Activated CD8-positive, alpha-beta memory T cell treated with anti-CD3 and anti-CD28 coated beads, Interleukin-2, amount 50 U/mL, for 1 hour (primary cell): ENCODE results near the gene PCID2.

ENCODE experiments used
- DNase-seq: peaks from one replicate; pipeline ENCODE4 v3.0.0-alpha.2; 2020; ENCODE audit errors: extremely low read depth

PCID2 gene

DNA sequence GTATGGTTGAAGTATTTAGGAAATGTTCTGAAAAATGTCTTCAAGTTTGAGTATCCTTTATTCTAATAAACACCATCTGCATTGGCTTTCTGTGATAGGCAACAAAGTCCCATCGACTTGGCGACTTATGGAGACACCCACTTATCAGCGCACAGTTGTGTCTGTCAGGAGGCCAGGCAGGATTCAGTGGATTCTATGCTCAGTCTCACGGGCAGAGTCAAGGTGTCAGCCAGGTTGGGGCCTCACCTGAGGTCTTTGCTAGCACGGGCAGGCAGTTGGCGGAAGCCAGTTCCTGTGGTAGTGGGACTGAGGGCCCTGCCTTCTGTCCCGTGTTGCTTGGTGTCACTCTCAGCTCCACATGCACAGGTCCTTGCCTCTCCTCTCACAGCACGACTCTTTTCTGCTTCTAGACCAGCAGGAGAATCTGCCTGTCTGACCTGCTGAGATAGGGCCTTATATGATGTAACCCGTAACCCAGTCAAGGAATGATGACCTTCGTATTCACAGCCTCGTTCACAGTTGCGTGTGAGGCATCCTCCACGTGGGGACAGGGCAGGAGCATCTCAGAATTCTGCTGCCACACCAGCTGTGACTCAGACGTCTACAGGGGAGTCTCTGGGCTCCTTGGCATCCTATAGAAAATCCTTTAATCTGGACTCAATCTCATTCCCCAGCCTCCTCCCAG is 10.9 kb upstream of the PCID2 start:
- no peak for DNase-seq

GRCh38 chr13:113218586-113218985 is 10.1 kb upstream of the PCID2 start:
- DNase-seq = no peak

DNA sequence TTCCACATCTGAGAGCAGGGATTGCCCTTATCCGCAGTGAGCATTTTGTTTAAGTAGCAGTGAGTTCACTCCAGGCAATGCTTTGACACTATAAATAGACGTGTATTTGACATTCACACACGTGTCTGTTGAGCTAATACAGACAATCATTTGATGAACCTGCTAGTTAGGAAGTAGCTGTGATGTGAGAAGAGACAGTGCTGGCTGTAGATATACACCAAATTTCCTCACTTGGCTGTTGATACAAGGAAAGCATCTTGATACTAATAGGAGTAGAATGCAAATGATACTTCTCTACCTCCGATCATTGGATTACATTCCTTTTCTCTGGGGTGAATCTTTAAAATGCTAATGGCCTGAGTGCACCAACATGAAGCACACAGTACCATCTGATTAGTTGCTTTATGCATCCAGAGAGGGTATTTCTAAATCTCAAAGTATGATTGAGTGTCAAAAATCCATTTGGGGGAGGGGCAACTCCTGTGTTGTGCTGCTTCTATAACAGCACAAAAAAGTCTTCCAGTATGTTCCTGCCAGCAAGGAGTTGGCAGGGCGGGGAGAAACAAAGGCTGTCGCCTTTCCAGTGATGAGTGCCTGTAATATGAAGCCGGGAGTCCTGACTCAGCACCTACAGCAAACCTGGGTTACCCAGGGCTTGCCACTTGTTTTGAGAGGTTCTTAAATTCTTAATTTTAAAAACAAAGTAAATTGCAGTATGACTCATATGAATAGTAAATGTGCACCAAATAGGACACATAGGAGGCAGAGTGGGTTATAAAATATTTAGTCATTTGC is 8.0 kb upstream of the PCID2 start:
- no peak for DNase-seq

GRCh38 chr13:113211774-113212173 is 3.3 kb upstream of the PCID2 start:
- DNase-seq = no peak

DNA sequence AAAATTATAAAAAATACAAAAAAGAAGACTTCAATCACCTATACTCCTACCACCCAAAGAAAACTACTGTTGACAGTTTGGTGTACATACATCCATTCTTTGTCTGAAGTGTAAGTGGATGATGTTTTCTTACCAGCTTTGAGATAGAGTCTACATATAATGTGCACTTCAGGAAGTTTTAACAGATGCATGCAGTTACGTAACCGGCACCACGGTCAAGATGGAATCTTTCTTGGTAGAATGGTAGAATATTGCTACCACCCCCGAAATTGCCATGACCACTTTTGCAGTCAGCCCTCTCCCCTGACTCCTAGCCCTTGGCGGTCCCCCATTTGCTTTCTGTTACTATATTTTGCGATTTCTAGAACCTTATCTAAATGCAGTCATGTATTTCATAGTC is 2.4 kb upstream of the PCID2 start:
- no peak for DNase-seq

GRCh38 chr13:113209759-113210421 is 1.4 kb upstream of the PCID2 start:
- DNase-seq = peak; percentile 36

- DNase-seq = peak; percentile 40
Measured at GRCh38 chr13:113209336-113209758, 878 bp upstream of the PCID2 start, which contains the start of gene CUL4A. TSS of gene CUL4A (plus strand) at chr13:113209613. CDS start at chr13:113209628, 15 bp downstream.

GRCh38 chr13:113207890-113208420 is 514 bp downstream of the PCID2 start:
- no peak for DNase-seq

- DNase-seq = no peak
Measured at GRCh38 chr13:113207460-113207859, 1.0 kb downstream of the PCID2 start.

GRCh38 chr13:113205428-113205931 is 3.0 kb downstream of the PCID2 start:
- DNase-seq = no peak

GRCh38 chr13:113204378-113204734 is 4.1 kb downstream of the PCID2 start:
- no peak for DNase-seq

DNA sequence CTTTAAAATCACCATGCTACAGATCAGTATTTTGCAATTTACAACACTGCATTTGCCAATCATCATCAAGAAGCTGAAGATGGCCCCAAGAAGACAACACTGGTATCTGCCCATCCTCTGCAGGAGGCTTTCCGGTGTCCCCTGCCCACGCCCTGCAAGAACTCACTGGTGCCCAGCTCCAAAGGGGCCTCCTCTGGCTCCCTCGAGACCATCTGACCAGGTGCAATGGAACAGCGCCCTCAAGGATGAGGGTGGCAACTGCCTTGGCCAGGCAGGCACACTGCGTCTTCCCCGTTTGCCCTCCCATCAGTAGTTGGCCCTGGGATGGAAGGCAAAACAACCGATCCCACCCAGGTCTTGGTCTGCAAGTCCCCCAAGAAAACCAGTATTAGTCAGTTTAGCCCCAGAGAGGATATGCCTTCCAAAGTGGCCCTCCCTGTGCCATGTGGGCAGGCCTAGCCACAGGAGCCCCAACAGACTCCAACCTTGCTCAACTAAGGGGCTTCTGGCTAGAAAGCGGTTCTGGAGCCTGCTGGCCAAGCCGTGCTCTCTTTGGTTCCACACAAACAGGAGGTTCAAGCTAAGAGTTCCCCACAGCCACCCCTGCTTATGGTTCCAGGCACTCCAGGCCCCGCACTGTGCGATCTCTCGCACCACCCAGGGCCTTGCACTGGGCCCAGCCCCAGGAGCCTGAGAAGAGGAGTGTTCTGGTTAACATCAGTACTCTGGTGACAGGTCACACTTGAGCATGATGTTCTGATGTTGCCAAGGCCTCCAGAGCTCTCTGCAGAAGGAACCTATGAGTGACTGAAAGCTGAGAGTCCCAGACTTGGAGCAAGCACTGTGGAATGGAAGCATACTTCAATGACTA is 4.7 kb downstream of the PCID2 start:
- DNase-seq = no peak

- DNase-seq = no peak
Measured at GRCh38 chr13:113202912-113203311, 5.6 kb downstream of the PCID2 start.

DNA sequence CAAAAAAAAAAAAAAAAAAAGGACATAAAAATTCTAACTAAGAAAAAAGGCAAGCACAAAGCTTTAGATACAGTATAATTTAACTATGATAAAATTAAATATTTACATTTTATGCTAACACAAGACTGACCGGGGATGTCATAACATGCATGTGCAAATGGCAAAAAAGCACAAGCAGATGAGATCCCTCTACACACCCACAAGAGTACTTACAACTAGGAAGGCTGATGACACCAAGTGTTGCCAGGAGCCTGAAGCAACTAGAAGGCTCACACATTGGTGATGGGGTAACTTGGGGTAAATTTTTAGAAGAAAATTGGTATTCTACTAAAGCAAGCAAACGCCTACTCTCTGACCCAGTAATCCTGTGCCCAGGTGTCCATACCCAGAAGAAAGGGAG is 6.7 kb downstream of the PCID2 start:
- DNase-seq = no peak

GRCh38 chr13:113196970-113197737 is 11.3 kb downstream of the PCID2 start:
- no peak for DNase-seq

DNA sequence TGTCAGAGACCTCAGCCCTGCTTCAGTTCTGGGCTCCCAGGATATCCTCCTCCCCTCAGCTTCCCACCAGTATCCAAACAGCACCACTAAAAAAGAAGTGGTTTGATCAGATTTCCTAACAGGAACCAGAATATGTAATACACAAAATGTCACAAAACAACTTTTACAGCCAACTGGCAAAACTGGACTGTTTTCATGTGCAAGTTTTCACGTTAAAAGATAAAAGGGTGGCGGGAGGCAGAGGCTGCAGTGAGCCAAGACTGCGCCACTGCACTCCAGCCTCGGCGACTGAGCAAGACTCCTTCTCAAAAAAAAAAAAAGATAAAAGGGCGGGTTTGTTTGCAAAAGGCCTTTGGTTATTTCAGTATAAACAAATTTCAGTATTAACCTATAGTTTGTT is 13.1 kb downstream of the PCID2 start:
- no peak for DNase-seq

DNA sequence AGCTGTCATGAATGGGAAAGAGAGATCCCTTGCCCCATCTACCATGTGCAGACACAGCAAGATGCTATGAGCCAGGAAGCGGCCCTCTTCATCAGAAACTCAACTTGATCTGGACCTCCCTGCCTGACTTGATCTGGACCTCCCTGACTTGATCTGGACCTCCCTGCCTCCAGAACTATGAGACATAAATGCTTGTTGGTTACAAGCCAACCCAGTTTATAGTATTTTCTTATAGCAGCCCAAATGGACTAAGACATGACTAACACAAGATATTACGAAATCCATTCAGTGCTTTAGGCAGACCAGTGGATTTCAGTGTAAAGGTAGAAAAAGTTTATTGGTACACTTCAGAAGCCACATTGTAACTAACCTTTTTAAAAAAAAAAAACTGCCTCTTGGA is 15.6 kb downstream of the PCID2 start:
- DNase-seq = no peak

DNA sequence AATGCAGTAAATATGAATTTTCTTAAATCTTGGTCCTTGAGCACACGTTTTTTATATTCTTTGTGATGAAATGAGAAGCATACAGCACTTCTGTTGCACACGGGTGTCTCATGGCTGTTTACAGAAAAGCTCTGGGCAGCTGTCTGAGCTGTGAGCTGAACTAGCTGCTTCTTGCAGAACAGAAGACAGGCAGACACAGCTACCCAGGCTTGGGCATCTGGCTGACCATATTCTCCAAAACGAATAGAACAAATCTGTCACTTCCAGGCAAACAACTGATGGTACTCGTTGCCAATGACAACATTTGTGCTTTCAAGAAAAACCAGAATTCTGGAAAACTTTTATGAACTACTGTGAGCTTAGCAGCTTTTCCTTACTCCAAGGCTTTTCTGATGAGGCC is 16.2 kb downstream of the PCID2 start:
- DNase-seq = no peak

DNA sequence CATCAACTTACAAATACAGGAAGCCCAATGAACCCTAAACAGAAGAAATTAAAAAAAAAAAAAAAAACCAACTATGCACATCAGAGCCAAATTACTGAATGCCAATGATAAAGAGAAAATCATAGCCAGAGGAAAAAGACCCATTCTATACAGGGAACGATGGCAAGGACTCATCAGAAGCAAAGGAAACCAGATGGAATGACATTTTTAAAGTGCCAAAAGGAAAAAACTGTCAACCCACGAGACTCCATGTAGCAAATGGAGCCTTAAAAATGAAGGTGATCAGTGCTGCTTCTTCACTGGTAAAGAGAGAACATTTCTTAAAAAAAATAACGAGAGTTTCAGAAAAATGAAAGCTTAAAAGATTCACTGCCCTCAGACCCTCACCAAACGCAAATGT is 18.3 kb downstream of the PCID2 start:
- no peak for DNase-seq

DNA sequence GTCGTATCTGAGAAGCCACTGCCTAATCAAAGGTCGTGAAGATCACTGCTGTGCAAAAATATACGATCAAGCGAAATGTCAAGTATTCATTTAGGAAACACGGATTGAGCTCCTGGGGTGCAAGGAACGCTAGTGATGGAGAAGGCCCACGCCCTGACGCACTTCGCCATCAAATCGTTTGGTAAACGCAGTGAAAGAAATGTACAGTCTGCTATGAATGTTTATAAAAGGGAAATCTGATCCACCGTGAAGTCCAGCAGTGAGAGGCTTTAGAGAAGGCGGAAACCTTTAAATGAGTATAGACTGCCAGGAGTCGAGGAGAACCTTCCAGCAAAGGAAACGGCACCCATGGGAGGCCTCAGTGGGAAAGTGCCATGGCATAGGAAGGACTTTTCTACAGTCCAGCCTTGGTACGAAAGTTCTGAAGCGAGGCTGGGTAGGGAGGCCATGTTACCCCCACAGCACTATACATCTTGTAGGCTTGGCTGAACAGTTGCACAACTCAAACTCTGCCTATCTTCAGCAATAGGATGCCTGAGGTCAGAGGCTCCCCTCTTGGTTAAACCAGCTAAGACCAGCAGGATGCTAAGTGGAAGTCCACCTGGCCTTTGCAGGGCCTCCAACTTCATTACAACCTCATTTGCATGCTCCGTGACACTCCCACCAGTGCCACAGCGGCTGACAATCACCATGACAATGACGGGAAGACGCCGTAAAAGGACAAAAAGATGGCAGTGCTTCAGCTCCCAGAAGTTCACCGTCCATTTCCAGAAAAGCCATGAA is 20.4 kb downstream of the PCID2 start:
- DNase-seq = no peak
